GM12878 (cell line): ENCODE data around the gene FAM222A. TPM values are rescaled to one million over a fixed set of nuclear protein-coding genes. Genes with fewer than 3 reads are reported as not detected.

Source experiments
- ATAC-seq: fragments of 200-7000 bp; cut with Tn5 transposase; 3 replicates; pipeline ENCODE4 v1.9.1; 2020; ENCODE audit warnings: mild to moderate bottlenecking, moderate library complexity
- BruUV-seq: library from RNA; stranded (reverse); fragments of 400-500 nt; replicated peaks from 2 replicates; lab custom pipeline; 2021; lab: Mats Ljungman, UMichigan
- CTCF ChIA-PET: fragments of 300-600 bp; sonication (Branson Sonifier 250); formaldehyde crosslinking; extraction: SDS; loops from one replicate; lab custom pipeline; 2021; ENCODE audit warnings: inconsistent platforms; lab: Yijun Ruan, JAX
- POLR2A ChIA-PET: fragments of 350-600 bp; formaldehyde crosslinking; extraction: SDS; loops from one replicate; lab custom pipeline; 2021; ENCODE audit warnings: inconsistent platforms; lab: Charles Lee
- RAD21 ChIA-PET: fragments of 300-600 bp; sonication (Branson Sonifier 250); formaldehyde crosslinking; loops from one replicate; lab custom pipeline; 2023; ENCODE audit warnings: antibody characterized with exemption; ENCODE audit not compliant: unreplicated experiment; lab: Charles Lee
- SMC1A ChIA-PET: fragments of 300-600 bp; sonication (Branson Sonifier 250); formaldehyde crosslinking; loops from one replicate; lab custom pipeline; 2023; ENCODE audit not compliant: unreplicated experiment, uncharacterized antibody; lab: Charles Lee
- DNase-seq: peaks from one replicate; pipeline ENCODE4 v3.0.0-alpha.2; 2011; ENCODE audit warnings: low read depth, low spot score
- FAIRE-seq: peaks from 3 replicates; lab custom pipeline; 2011; peaks lifted over from hg19 to GRCh38; lab: Jason Lieb, UNC
- H2AFZ ChIP-seq: 2 replicates; pipeline ENCODE4 v1.6.0; 2011; ENCODE audit warnings: low read depth, low read length, control low read depth; ENCODE audit not compliant: control insufficient read depth
- H3K27ac ChIP-seq: 2 replicates; pipeline ENCODE4 v1.5.1; 2011; ENCODE audit warnings: control low read depth; ENCODE audit not compliant: control insufficient read depth, insufficient read depth
- H3K27me3 ChIP-seq, 2 experiments: replicated peaks in 1 of 2; 2 replicates each; pipeline versions ENCODE4 v1.6.0 to v1.6.1; 2011; ENCODE audit warnings: low read length in 1 of 2; ENCODE audit not compliant: control insufficient read depth in 2 of 2, insufficient read depth in 2 of 2
- H3K36me3 ChIP-seq, 2 experiments: 2 replicates each; pipeline ENCODE4 v1.5.1; 2011; ENCODE audit warnings: low read length in 1 of 2; ENCODE audit not compliant: control insufficient read depth in 2 of 2, insufficient read depth in 2 of 2
- H3K4me1 ChIP-seq: 2 replicates; pipeline ENCODE4 v1.6.1; 2011; ENCODE audit warnings: mild to moderate bottlenecking, low read length, moderate library complexity, mixed read lengths; ENCODE audit not compliant: control insufficient read depth, insufficient read depth
- H3K4me2 ChIP-seq: 2 replicates; pipeline ENCODE4 v1.6.0; 2011; ENCODE audit warnings: control low read depth; ENCODE audit not compliant: control insufficient read depth, insufficient read depth
- H3K4me3 ChIP-seq: fragments of 200-600 bp; sonication (generic); 2 replicates; pipeline ENCODE4 v1.5.1; 2016
- H3K79me2 ChIP-seq: 2 replicates; pipeline ENCODE4 v1.6.0; 2011; ENCODE audit warnings: low read length; ENCODE audit not compliant: control insufficient read depth, insufficient read depth
- H3K9ac ChIP-seq: 2 replicates; pipeline ENCODE4 v1.8.0; 2011; ENCODE audit warnings: low read length, control low read depth, mixed read lengths; ENCODE audit not compliant: control insufficient read depth, insufficient read depth
- H3K9me3 ChIP-seq: replicated peaks from 3 replicates; pipeline ENCODE4 v1.5.1; 2011; ENCODE audit warnings: mild to moderate bottlenecking, low read length; ENCODE audit not compliant: control insufficient read depth, insufficient read depth
- H4K20me1 ChIP-seq: 2 replicates; pipeline ENCODE4 v1.6.0; 2011; ENCODE audit not compliant: control insufficient read depth, insufficient read depth
- CUX1 ChIP-seq: IDR thresholded peaks from 2 replicates; pipeline ENCODE4 v1.6.1; 2012; ENCODE audit warnings: improper control_type of control experiment, low read depth, low read length; ENCODE audit not compliant: insufficient replicate concordance
- EGR1 ChIP-seq, 2 experiments: IDR thresholded peaks; 1 replicate in 1 of 2; 2 replicates in 1 of 2; pipeline ENCODE4 v1.6.1; 2011 to 2012; ENCODE audit warnings: low read depth in 2 of 2, low read length in 2 of 2, borderline replicate concordance in 1 of 2, mild to moderate bottlenecking in 1 of 2, moderate library complexity in 1 of 2
- ESRRA ChIP-seq: IDR thresholded peaks from 2 replicates; pipeline ENCODE4 v1.6.1; 2012; ENCODE audit warnings: mild to moderate bottlenecking, low read length, improper control_type of control experiment
- GATAD2B ChIP-seq: fragments of 450-650 bp; conservative IDR thresholded peaks from 2 replicates; pipeline ENCODE4 v1.6.1; 2017; ENCODE audit warnings: low read depth, mild to moderate bottlenecking, moderate library complexity
- TCF3 ChIP-seq: IDR thresholded peaks from 2 replicates; pipeline ENCODE4 v1.6.1; 2012; ENCODE audit warnings: low read depth, mild to moderate bottlenecking, low read length, borderline replicate concordance; ENCODE audit not compliant: insufficient read depth
- WGBS: methylation state at CpG from one replicate; pipeline ENCODE4 v1.1.6; 2016; ENCODE audit warnings: low lambda C conversion rate; ENCODE audit not compliant: insufficient replicate concordance, insufficient coverage; ENCODE audit errors: missing lambda C conversion rate; 5-methylcytosine and 5-hydroxymethylcytosine counted together
- in situ Hi-C: fragments of 300-500 bp; cut with MboI; formaldehyde crosslinking; loops from 9 replicates; pipeline ENCODE4 v1.14.3; 2018; ENCODE audit warnings: mixed read lengths
- intact Hi-C: fragments of 100-400 bp; cut with micrococcal nuclease; formaldehyde crosslinking; loops from one replicate; pipeline ENCODE4 v1.14.2; 2022; ENCODE audit not compliant: unreplicated experiment
- polyA plus RNA-seq, 11 experiments: library from polyadenylated mRNA; depleted of rRNA in 4 of 11; unstranded in 6 of 11; stranded (reverse) in 5 of 11; fragments of >200 nt; fragmentation: Nextera tagmentation in 4 of 11; fragmentation: Illumina TruSeq in 1 of 11; extraction: Ambion mirVana in 4 of 11; extraction: Trizol in 1 of 11; gene quantifications; 1 replicate in 1 of 11; 2 replicates in 10 of 11; pipeline versions ENCODE4 v1.2.1 to v1.2.3, GENCODE V29; 2011 to 2016; ENCODE audit warnings: inconsistent platforms in 2 of 11, missing spikeins in 2 of 11, low read depth in 1 of 11
- total RNA-seq, 4 experiments: library from RNA; depleted of rRNA in 3 of 4; stranded (reverse); fragments of >200 nt in 3 of 4; fragmentation: Illumina TruSeq in 1 of 4; extraction: Trizol in 1 of 4; gene quantifications; 2 replicates each; pipeline versions ENCODE4 v1.2.1 to v1.2.3, GENCODE V29; 2013 to 2021

Gene FAM222A
- total and polyA plus RNA-seq, 10 of the 15 experiments (the other 5 are each of a cell fraction or from before 2014, with no cell fraction given) = 0.04 to 0.49 (median 0.14) TPM; not detected in 3

- no peak for TF ChIP-seq TCF3
- TF ChIP-seq CUX1 = no peak
- no peak for TF ChIP-seq ESRRA
- TF ChIP-seq EGR1 (IDR thresholded peaks at IDR 0.05; ENCODE audit: borderline replicate concordance in 1 of 2, low read depth in 2 of 2, low read length in 2 of 2) = no peak
- no peak for TF ChIP-seq GATAD2B
- BruUV-seq = no TSS peak
- Histone ChIP-seq H3K36me3 (no peaks in the 10 kb centered on the region), H3K79me2 (no peaks in the 10 kb centered on the region), H4K20me1 (no peaks in the 10 kb centered on the region), H3K9ac (no peak overlapping the region), H3K4me3 (no peak overlapping the region), H3K27me3 (no peaks in the 10 kb centered on the region), H3K27ac (no peak overlapping the region), H3K9me3 (no peaks in the 10 kb centered on the region; the same call in 2 of the 3 replicates), H3K4me1 (no peaks in the 10 kb centered on the region), H2AFZ (no peak overlapping the region), H3K4me2 (no peak overlapping the region)
- ChIA-PET POLR2A (no interaction called here), SMC1A (no interaction called here), CTCF (no interaction called here), RAD21 (no interaction called here)
- DNase-seq (no peak), FAIRE-seq (no peak), ATAC-seq (no peak)
- 32% methylated on average over 6 of the region's 6 CpGs for WGBS
- in situ Hi-C loops (no loop called here), intact Hi-C loops (no loop called here)
Measured at GRCh38 chr12:109752117-109753053, 38.8 kb downstream of the FAM222A start.
